Stomach smooth muscle (tissue), 2 donors: ENCODE measurements around the gene PRKCB.

Source experiments
- H3K27ac ChIP-seq: one replicate; pipeline ENCODE4 v1.7.0; 2013; ENCODE audit warnings: mild to moderate bottlenecking, low read length, inconsistent platforms
- H3K27me3 ChIP-seq, 2 donors: one replicate each; pipeline ENCODE4 v1.7.0; 2013; ENCODE audit warnings: low read length in 2 of 2; ENCODE audit not compliant: insufficient read depth in 2 of 2, control insufficient read depth in 1 of 2
- H3K36me3 ChIP-seq, 2 donors: one replicate each; pipeline ENCODE4 v1.7.0; 2013; ENCODE audit warnings: low read length in 2 of 2; ENCODE audit not compliant: control insufficient read depth in 2 of 2, insufficient read depth in 2 of 2
- H3K4me1 ChIP-seq: one replicate; pipeline ENCODE4 v1.7.0; 2013; ENCODE audit warnings: low read length; ENCODE audit not compliant: control insufficient read depth, insufficient read depth
- H3K4me3 ChIP-seq, 2 donors: one replicate each; pipeline ENCODE4 v1.7.0; 2013; ENCODE audit warnings: low read length in 2 of 2
- H3K9ac ChIP-seq, 2 donors: one replicate each; pipeline ENCODE4 v1.7.0; 2013; ENCODE audit warnings: low read length in 2 of 2, mild to moderate bottlenecking in 1 of 2
- H3K9me3 ChIP-seq, 2 donors: one replicate each; pipeline ENCODE4 v1.7.0; 2013; ENCODE audit warnings: low read length in 2 of 2; ENCODE audit not compliant: control insufficient read depth in 2 of 2
- donor health status: healthy.
- donor health status: Pancreatic carcinoma.

The PRKCB gene

GRCh38 chr16:23865853-23866252, 30.1 kb downstream of the PRKCB start:
- Histone ChIP-seq H3K27ac (no peak overlapping the region), H3K9me3 (no peaks in the 10 kb centered on the region), H3K9ac (no peak overlapping the region), H3K36me3 (no peaks in the 10 kb centered on the region), H3K4me3 (no peak overlapping the region), H3K27me3 (no peaks in the 10 kb centered on the region), H3K4me1 (peaks cover 20% of the 10 kb centered on the region)

DNA sequence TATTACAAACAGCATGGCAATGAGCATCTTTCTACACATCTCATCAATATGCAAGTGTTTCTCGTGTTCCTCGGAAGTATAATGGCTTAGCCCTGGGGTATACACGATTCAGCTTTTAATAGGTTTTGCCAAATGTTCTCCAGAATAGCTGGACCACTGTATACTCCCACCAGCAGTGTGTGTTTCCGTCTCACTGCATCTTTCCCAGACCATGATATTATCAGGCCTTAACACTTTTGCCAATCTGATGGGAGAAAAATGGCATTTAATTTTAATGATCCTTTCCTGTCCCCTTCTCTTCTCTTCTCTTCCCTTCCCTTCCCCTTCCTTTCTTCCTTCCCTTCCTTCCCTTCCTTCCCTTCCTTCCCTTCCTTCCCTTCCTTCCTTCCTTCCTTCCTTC, 30.8 kb downstream of the PRKCB start:
- H3K27me3 ChIP-seq: no peaks in the 10 kb centered on the region

GRCh38 chr16:23867566-23867965, 31.8 kb downstream of the PRKCB start:
- Histone ChIP-seq H3K9me3 (no peaks in the 10 kb centered on the region), H3K27me3 (no peaks in the 10 kb centered on the region), H3K4me1 (peaks cover 21% of the 10 kb centered on the region), H3K4me3 (no peak overlapping the region), H3K36me3 (no peaks in the 10 kb centered on the region), H3K9ac (no peak overlapping the region), H3K27ac (no peak overlapping the region)

More for the DNA sequence above, 30.8 kb downstream of the PRKCB start:
- Histone ChIP-seq H3K36me3 (no peaks in the 10 kb centered on the region), H3K9ac (no peak overlapping the region), H3K27ac (no peak overlapping the region), H3K4me1 (peaks cover 22% of the 10 kb centered on the region), H3K4me3 (no peak overlapping the region), H3K9me3 (no peaks in the 10 kb centered on the region)

- Histone ChIP-seq H3K27ac (no peak overlapping the region), H3K4me3 (no peak overlapping the region), H3K9me3 (no peaks in the 10 kb centered on the region), H3K27me3 (no peaks in the 10 kb centered on the region), H3K36me3 (no peaks in the 10 kb centered on the region), H3K4me1 (peaks cover 18% of the 10 kb centered on the region), H3K9ac (no peak overlapping the region)
These were observed 32.4 kb downstream of the PRKCB start for GRCh38 chr16:23868136-23868535.

DNA sequence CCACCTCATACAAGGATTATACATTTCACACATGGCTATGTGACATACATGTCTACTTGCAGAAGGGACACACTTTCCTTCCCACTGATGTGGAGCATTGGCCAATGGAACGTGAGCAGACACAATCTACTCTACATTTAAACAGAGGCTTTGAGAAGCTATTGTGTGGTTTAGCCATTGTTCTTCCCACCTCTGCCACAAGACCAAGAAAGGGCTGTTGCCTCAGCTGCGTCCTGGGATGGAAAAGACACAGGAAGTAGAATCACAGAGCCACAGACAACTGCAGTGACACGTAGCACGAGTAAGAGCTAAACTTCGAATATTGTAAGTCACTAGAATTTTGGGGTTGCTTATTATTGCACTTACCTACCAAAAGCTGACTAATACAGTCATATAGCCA, 33.3 kb downstream of the PRKCB start:
- Histone ChIP-seq H3K36me3 (no peaks in the 10 kb centered on the region), H3K9me3 (no peaks in the 10 kb centered on the region), H3K9ac (no peak overlapping the region), H3K4me1 (peaks cover 18% of the 10 kb centered on the region), H3K4me3 (no peak overlapping the region), H3K27ac (no peak overlapping the region), H3K27me3 (no peaks in the 10 kb centered on the region)

- Histone ChIP-seq H3K4me3 (no peak overlapping the region), H3K27me3 (no peaks in the 10 kb centered on the region), H3K36me3 (no peaks in the 10 kb centered on the region), H3K27ac (no peak overlapping the region), H3K9me3 (no peaks in the 10 kb centered on the region), H3K9ac (no peak overlapping the region), H3K4me1 (peaks cover 22% of the 10 kb centered on the region)
These were observed 36.1 kb downstream of the PRKCB start for GRCh38 chr16:23871924-23872323.

DNA sequence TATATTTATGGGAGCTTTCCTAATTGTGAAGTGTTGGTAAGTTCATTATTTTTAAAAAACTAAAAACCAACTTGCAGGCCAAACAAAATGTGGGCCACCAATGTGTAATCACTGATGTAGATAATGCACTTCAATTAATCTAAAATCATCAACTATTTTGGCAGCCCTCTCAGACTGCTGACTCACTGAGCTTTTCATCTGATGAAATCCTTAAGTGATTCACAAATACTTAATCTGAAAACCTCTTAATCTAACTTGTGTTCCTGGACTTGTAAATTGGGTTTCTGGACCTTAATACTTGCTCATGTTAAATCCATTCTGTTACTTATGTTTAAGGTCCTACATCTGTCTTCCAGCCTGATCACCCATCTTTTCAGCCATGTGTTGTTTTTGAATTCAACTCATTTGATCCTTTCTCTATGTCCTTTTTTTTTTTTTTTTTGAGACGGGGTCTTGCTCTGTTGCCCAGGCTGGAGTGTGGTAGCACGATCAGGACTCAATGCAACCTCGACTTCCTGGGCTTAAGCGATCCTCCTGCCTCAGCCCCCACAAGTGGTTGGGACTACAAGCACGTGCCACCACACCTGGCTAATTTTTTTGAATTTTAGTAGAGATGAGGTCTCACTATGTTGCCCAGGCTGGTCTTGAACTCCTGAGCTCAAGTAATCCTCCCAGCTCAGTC, 39.0 kb downstream of the PRKCB start:
- no peaks in the 10 kb centered on the region for H3K9me3 ChIP-seq
- peaks cover 22% of the 10 kb centered on the region for H3K4me1 ChIP-seq
- H3K27me3 ChIP-seq: no peaks in the 10 kb centered on the region
- H3K36me3 ChIP-seq: no peaks in the 10 kb centered on the region
- no peak overlapping the region for H3K9ac ChIP-seq
- no peak overlapping the region for H3K27ac ChIP-seq
- H3K4me3 ChIP-seq: no peak overlapping the region

GRCh38 chr16:23876256-23876896, 40.6 kb downstream of the PRKCB start:
- no peaks in the 10 kb centered on the region for H3K36me3 ChIP-seq
- H3K4me1 ChIP-seq: peaks cover 15% of the 10 kb centered on the region
- H3K27ac ChIP-seq: peak overlapping the region; percentile 24
- H3K27me3 ChIP-seq: no peaks in the 10 kb centered on the region
- no peak overlapping the region for H3K4me3 ChIP-seq
- no peaks in the 10 kb centered on the region for H3K9me3 ChIP-seq
- no peak overlapping the region for H3K9ac ChIP-seq

DNA sequence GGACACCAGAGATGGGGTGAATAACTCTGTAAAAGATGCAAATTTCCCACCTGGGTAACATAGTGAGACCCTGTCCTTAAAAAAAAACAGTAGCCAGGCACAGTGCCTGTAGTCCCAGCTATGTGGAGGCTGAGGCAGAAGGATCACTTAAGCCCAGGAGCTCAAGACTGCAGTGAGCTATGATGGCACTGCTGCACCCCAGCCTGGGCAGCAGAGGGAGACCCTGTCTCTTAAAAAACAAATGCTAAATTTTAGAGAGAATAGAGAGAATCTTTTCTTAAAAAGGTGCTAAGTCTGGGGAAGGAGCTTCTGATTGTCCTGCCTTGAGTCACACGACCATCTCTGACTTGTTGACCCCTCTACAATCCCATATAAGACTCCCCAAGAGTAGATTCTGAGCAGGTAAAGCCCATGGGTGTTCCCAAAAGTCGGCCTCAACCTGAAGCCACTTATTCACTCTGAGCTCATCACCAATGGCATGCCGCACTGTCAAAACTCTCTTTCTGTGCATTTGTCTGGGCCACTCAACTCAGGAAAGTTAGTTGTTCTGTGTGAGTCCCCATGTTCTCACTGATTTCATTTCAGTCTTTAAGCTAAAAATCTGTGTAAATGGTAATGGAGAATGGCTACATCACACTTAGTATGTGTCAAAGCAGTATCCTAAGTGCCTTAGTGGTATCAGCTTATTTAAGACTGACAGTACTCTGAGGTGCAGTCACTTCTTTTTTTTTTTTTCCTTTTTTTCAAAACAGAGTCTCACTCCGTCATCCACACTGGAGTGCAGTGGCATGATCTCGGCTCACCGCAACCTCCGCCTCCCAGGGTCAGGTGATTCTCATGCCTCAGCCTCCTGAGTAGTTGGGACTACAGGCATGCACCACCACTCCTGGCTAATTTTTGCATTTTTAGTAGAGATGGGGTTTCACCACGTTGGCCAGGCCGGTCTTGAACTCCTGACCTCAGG, 41.6 kb downstream of the PRKCB start:
- Histone ChIP-seq H3K4me1 (peaks cover 8% of the 10 kb centered on the region), H3K9ac (no peak overlapping the region), H3K4me3 (no peak overlapping the region), H3K27ac (no peak overlapping the region), H3K9me3 (no peaks in the 10 kb centered on the region), H3K27me3 (no peaks in the 10 kb centered on the region), H3K36me3 (no peaks in the 10 kb centered on the region)

DNA sequence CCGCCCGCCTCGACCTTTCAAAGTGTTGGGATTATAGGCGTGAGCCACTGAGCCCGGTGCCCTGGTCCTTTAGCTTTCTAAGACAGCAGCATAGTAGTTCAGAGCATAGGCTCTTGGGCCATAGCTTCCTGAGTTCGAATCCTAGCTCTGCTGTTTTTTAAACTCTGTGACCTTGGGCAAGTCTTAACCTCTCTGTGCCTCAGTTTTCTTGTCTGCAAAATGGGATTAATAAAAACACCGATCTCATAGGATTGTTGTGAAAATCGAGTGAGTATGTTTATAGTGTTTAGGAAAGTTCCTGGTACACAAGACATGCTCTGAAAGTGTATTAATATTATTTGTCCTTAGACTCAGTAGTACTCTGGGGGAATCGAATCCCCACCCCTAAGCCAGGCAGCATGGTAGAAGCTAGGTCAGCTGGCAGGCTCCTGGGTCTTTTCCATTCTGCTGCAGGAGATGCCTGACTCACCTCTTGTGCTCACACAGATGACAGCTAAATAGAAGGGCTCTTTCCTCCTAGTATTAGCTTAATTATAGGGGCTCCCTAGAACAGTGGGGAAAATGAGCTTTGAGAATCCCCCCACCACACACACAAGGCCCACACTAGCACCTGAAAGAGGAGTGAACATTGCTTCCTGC, 44.1 kb downstream of the PRKCB start:
- H3K27ac ChIP-seq: peak overlapping the region; percentile 62
- H3K4me3 ChIP-seq: no peak overlapping the region

More for the DNA sequence above, 44.1 kb downstream of the PRKCB start:
- H3K27me3 ChIP-seq: no peaks in the 10 kb centered on the region
- no peaks in the 10 kb centered on the region for H3K36me3 ChIP-seq
- H3K9me3 ChIP-seq: no peaks in the 10 kb centered on the region
- peaks cover 8% of the 10 kb centered on the region for H3K4me1 ChIP-seq
- no peak overlapping the region for H3K9ac ChIP-seq
